Measurements from ENCODE around the gene SLC16A14.
"Not testable (repeated sequence)": the region's sequence is repeated elsewhere in the genome, so short reads cannot be mapped to it uniquely, and the experiment has no call there.

- TF ChIP-seq, protein P1, sequence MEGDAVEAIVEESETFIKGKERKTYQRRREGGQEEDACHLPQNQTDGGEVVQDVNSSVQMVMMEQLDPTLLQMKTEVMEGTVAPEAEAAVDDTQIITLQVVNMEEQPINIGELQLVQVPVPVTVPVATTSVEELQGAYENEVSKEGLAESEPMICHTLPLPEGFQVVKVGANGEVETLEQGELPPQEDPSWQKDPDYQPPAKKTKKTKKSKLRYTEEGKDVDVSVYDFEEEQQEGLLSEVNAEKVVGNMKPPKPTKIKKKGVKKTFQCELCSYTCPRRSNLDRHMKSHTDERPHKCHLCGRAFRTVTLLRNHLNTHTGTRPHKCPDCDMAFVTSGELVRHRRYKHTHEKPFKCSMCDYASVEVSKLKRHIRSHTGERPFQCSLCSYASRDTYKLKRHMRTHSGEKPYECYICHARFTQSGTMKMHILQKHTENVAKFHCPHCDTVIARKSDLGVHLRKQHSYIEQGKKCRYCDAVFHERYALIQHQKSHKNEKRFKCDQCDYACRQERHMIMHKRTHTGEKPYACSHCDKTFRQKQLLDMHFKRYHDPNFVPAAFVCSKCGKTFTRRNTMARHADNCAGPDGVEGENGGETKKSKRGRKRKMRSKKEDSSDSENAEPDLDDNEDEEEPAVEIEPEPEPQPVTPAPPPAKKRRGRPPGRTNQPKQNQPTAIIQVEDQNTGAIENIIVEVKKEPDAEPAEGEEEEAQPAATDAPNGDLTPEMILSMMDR (IDR thresholded peaks at IDR 0.05): not testable (repeated sequence)
- TF ChIP-seq POLR2A (IDR thresholded peaks at IDR 0.05): not testable (repeated sequence)
These were observed 33.2 kb upstream of the SLC16A14 start for GRCh38 chr2:230101967-230102366.
